ENCODE data around the gene PROKR1.
"Not testable (repeated sequence)": the region's sequence is repeated elsewhere in the genome, so short reads cannot be mapped to it uniquely, and the experiment has no call there.

DNA sequence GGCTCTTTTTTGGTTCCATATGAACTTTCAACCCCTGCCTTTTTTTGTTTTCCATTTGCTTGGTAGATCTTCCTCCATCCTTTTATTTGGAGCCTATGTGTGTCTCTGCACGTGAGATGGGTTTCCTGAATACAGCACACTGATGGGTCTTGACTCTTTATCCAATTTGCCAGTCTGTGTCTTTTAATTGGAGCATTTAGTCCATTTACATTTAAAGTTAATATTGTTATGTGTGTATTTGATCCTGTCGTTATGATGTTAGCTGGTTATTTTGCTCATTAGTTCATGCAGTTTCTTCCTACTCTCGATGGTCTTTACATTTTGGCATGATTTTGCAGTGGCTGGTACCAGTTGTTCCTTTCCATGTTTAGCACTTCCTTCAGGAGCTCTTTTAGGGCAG, 34.5 kb downstream of the PROKR1 start:
- not testable (repeated sequence) for TF ChIP-seq EZH2 (IDR thresholded peaks at IDR 0.05; ENCODE audit: borderline replicate concordance, insufficient read depth, low read length, poor library complexity, severe bottlenecking); POLR2AphosphoS5 (IDR thresholded peaks at IDR 0.05)
- TF ChIP-seq, protein P1, sequence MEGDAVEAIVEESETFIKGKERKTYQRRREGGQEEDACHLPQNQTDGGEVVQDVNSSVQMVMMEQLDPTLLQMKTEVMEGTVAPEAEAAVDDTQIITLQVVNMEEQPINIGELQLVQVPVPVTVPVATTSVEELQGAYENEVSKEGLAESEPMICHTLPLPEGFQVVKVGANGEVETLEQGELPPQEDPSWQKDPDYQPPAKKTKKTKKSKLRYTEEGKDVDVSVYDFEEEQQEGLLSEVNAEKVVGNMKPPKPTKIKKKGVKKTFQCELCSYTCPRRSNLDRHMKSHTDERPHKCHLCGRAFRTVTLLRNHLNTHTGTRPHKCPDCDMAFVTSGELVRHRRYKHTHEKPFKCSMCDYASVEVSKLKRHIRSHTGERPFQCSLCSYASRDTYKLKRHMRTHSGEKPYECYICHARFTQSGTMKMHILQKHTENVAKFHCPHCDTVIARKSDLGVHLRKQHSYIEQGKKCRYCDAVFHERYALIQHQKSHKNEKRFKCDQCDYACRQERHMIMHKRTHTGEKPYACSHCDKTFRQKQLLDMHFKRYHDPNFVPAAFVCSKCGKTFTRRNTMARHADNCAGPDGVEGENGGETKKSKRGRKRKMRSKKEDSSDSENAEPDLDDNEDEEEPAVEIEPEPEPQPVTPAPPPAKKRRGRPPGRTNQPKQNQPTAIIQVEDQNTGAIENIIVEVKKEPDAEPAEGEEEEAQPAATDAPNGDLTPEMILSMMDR (IDR thresholded peaks at IDR 0.05; ENCODE audit: poor library complexity, severe bottlenecking), result not testable (repeated sequence)
- TF ChIP-seq, protein P2, sequence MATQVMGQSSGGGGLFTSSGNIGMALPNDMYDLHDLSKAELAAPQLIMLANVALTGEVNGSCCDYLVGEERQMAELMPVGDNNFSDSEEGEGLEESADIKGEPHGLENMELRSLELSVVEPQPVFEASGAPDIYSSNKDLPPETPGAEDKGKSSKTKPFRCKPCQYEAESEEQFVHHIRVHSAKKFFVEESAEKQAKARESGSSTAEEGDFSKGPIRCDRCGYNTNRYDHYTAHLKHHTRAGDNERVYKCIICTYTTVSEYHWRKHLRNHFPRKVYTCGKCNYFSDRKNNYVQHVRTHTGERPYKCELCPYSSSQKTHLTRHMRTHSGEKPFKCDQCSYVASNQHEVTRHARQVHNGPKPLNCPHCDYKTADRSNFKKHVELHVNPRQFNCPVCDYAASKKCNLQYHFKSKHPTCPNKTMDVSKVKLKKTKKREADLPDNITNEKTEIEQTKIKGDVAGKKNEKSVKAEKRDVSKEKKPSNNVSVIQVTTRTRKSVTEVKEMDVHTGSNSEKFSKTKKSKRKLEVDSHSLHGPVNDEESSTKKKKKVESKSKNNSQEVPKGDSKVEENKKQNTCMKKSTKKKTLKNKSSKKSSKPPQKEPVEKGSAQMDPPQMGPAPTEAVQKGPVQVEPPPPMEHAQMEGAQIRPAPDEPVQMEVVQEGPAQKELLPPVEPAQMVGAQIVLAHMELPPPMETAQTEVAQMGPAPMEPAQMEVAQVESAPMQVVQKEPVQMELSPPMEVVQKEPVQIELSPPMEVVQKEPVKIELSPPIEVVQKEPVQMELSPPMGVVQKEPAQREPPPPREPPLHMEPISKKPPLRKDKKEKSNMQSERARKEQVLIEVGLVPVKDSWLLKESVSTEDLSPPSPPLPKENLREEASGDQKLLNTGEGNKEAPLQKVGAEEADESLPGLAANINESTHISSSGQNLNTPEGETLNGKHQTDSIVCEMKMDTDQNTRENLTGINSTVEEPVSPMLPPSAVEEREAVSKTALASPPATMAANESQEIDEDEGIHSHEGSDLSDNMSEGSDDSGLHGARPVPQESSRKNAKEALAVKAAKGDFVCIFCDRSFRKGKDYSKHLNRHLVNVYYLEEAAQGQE (IDR thresholded peaks at IDR 0.05; ENCODE audit: borderline replicate concordance), result not testable (repeated sequence)

All from neural cell (in vitro differentiated cells).